Umbilical cord (tissue), 2 donors: ENCODE results near the gene SELENOF. TPM values are rescaled to one million over a fixed set of nuclear protein-coding genes. Genes with fewer than 3 reads are reported as not detected.
"Not testable (repeated sequence)": the region's sequence is repeated elsewhere in the genome, so short reads cannot be mapped to it uniquely, and the experiment has no call there.

Experiments used
- DNase-seq: peaks from one replicate; pipeline ENCODE4 v3.0.0-alpha.2; 2015; ENCODE audit warnings: low spot score
- total RNA-seq: library from RNA; depleted of rRNA; stranded (reverse); fragments of >200 nt; gene quantifications from one replicate; pipeline ENCODE4 v1.2.3, GENCODE V29; 2014; ENCODE audit warnings: low replicate concordance; ENCODE audit not compliant: insufficient read depth

SELENOF gene
- total RNA-seq, 1 donor from 2014 or later: 154 TPM

DNA sequence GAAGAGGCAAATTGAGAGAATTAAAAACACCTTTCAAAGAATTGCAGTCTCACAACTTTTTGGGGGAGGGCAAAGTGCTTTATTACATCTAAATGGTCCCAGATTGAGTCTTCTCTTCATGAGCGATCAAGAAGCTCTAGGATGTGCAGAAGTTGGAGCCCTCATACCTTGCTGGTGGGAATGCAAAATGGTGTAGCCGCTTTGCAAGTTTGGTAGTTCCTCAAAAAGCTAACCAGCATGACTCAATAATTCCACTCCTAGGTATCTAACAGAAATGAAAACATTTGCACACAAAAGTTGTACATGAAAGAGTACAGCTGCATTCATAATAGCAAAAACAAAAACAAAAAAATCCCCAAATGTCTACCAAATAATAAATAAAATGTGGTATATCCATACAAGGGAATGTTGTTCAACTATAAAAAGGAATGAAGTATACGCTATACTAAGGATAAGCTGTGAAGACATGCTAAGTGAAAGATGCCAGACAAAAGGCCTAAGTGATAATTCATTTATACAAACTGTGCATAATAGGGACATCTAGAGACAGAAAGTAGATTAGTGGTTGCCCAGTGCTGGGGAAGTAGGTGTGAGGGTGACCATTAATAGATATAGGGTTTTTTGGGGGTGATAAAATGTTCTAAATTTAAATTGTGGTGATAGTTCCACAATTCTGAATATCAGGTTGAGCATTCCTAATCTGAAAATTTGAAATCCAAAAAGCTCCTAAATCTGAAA lies 55.2 kb downstream of the SELENOF start:
- no peak for DNase-seq

DNA sequence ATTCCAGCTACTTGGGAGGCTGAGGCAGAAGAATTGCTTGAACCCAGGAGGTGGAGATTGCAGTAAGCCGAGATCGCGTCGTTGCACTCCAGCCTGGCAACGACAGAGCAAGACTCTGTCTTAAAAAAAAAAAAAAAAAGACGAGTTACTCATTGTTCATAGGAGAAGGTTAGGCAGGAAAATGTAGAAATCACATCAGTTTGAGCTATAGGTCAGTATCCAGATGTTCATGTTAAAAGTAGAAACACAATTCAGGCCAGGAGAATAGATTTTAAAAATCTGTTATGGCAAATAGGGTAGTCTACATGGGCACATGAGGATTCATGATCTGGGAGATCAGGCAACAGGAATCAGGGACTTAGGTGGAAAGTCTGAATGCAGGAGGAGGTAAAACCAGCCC lies 57.7 kb downstream of the SELENOF start:
- DNase-seq: no peak

DNA sequence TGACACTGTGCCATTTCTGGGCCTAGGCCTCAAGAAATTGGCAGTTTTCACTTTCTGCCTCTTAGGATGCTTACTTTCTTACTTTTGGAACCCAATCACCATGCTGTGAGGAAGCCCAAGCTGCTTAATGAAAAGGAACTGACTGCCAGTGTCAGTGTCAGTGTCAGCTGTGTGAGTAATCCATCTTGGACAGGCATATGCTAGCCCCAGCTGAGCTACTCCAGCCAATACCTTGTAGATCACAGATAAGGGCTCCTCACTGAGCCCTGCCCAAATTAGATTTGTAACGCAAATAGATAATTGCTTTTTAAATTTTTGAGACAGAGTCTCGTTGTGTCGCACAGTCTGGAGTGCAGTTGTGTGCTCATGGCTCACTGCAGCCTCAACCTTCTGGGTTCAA lies 59.6 kb downstream of the SELENOF start:
- no peak for DNase-seq

DNA sequence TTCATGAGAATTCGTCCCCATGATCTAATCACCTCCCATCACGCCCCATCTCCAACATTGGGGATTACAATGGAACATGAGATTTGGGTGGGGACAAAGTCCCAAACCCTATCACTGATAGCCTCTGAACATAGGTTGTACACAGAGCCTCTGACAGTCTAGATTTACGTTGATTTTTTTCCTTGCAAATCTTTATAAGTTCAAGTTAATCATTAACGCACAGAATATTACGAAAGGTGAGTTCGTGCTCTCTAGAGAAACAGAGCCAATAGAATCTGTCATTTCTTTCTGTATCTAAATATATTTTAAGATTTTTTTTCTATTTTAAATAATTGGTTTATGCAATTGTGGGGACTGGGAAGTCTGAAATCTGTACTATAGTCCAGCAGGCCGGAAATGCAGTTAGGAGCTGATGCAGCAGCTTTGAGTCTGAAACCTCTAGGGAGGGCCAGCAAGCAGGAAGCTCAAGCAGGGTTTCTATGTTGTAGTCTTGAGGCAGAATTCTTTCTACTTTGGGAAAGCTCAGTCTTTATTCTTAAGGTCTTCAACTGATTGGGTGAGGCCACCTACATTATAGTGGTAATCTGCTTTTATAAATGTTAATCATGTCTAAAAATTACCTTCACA lies 61.0 kb downstream of the SELENOF start:
- DNase-seq: no peak

DNA sequence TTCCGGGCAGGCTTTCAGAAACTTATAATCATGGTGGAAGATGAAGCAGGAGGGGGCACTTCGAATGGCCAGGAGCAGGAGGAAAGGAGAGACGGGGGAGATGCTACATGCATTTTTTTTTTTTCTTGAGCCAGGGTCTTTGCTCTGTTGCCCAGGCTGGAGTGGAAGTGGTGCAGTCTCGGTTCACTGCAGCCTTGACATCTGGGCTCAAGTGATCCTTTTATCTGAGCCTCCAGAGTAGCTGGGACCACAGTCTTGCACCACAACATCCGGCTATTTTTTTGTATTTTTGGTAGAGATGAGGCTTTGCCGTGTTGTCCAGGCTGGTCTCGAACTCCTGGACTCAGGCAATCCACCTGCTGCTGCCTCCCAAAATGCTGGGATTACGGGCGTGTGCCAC lies 61.6 kb downstream of the SELENOF start:
- no peak for DNase-seq

DNA sequence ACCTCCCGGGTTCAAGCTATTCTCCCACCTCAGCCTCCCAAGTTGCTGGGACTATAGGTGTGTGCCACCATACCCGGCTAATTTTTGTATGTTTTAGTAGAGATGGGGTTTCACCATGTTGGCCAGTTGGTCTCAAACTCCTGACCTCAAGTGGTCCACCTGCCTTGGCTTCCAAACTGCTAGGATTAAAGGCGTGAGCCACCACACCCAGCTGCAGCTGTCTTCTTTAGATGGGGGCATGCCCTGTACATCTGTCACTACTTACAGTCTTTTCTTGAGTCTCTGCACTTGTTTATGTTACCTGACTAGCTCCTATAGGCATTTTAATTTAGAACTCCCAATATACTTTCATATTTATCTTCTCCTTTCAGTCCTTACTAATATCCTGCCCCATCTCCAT lies 64.2 kb downstream of the SELENOF start:
- no peak for DNase-seq

DNA sequence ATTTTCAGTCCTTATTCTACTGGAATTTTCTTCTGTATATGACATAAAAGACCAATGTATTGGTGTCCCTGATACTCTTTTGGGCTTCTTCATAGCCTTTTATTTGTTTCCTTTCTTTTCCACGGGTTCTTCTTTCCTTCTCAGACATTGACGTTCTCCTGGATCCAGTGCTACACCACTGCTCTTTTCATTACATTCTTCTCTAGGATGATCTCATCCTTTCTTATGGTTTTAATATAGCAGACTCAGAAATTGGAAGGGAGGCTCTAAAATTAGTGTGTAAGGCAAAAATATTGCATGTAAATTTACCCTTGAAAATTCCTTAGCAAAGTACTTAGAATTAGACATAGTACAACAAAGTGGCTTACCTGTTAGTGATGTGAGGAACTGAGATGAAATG lies 65.3 kb downstream of the SELENOF start:
- DNase-seq: no peak

DNA sequence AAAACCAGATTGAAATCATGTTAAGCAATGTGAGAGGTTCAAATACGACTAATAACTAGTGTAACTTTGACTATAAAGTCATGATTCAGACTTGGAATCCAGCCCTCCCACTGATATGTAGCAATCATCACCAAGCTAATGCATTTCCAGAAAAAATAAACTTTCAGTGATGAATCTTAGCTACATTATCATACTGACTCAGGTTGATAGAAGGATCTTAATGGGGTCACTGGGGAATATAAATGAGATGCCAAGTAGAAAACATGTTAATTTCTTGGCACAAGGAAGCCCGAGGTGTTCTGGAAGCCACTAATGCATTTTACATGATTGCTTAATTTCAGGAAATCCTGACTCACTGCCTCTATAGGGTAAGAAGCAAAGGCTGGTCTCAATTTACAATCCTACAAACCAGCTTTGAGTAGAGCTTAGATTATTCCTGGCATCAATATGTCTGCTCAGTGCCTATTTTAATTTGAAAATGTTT lies 67.7 kb downstream of the SELENOF start:
- DNase-seq: peak; percentile 22

DNA sequence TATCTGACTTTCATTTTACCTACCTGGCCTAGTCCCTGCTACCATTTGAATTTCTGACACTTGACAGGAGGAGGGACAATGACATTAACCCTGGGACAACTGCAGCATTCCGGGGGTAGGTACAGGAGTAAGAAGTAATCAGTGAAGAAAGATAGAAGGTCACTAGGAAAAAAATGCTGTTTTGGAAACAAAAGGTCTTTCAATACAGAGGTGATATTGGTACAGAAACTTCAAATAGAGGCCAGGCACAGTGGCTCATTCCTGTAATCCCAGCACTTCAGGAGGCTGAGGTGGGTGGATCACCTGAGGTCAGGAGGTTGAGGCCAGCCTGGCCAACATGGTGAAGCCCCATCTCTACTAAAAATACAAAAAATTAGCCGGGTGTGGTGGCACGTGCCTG lies 68.4 kb downstream of the SELENOF start:
- DNase-seq: no peak

DNA sequence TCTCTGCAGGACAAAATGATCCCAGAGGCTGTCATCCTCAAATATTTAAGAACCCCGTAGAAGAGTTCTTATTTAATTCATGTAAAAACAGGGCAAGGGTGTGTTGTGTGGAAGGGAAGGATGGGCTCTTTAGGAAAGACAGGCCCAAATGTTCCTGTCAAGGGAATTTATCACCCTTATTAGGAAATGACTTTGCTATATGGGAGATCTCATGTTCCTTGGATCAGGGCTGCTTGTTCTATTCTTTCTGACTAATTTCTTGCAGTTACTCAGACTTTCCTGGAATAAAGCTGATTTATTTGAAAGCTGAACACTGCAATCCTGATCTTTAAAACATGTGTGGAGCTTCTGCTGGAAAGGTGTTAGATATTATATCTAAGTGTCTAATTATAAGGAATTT lies 72.8 kb downstream of the SELENOF start:
- DNase-seq: peak; percentile 34

DNA sequence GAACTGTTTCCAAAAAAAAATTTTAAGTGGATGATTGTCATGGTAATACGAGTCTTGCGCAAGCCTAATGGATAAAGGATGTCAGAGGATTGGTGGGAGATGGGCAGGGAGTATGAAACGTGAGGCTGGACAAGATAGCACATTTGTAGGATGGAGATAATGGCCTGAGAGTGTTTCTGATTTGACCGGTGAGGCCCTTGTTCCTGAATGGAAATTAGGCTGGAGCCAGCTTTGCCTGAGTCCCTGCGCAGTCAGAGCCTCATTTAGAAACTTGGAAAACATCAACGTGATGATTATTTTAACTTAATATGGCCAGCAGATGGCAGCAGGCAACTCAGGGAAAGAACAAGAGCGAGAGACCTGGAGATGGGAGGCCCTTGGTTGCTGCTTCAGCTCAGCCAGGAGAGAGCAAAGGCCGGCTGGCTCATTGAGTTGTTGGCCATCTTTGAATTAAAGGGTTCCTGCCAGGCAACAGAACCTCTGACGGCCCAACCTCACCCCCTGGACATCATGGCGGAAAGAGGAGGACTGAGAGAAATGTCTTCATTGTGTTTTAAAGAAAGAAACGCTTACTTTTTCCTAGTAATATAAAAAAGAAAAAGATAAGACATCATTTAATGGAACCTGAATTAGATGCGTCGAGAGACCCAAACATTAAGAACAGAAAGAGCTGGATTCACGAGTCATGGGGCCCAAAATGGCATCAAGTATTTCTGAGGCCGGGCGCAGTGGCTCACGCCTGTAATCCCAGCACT lies 80.3 kb downstream of the SELENOF start:
- peak; percentile 85 for DNase-seq

DNA sequence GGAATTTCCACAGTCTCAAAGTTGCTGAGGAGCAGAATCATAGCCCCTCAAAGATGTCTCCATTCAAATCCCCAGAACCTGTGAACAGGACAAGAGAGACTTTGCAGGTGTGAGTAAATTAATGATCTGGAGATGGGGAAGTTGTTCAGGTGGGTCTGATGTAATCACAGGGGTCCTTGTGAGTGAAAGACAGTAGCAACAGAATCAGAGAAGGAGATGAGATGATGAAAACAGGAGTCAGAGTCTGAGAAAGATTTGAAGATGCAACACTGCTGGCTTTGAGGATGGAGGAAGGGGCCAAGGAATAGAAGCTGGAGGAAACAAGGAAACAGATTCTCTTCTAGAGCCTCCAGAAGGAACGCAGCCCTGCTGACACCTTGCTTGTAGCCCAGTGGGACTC lies 81.5 kb downstream of the SELENOF start:
- no peak for DNase-seq

DNA sequence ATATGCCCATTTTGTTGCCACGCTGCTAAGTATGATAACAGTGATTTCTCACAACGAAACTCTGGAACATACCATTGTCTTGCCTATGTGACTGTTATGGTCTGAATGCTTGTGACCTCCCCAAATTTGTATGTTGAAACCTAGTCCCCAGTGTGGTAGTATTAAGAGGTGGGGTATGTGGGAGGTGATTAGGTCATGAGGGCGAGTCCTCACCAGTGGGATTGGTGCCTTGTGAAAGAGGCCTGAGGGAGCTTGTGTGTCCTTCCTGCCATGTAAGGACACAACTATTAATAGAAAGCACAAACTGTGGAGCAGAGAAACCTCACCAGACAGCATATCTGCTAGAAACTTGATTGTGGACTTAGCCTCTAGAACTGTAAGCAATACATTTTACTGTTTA lies 84.6 kb downstream of the SELENOF start:
- no peak for DNase-seq

DNA sequence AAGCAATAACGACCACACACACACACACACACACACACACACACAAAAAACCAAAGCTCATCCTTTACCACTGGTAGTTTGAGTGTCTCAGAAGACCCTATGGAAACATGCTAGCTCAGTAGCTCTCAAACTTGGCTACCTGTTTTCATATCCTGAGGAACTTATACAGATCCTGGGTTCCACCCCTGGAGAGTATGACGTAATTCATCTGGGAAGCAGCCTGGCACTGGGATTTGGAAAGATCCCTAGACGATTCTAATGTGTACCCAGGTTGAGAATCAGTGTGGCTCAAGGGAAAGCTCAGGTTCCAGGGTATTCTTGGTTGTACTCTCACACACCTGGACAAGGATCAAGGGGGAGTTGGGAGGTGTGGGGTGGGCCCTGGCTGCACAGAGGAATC lies 85.9 kb downstream of the SELENOF start:
- no peak for DNase-seq

DNA sequence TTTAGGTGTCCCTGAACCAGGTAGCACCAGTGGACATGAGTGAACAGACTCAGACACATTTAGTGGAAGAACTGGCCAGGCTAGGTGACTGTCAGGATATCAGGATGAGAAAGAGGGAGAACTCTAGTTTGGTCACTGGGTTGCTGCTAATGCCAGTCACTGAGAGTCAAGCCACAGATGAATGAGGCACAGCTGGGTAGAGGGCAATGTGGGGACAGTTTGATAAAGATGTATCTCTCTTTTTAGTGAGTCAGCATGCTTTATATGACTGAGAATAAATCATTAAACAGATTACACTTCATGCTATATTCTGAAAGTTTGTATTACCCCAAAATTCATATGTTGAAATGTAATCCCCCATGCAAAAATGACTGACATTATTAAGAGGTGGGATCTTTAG lies 87.1 kb downstream of the SELENOF start:
- no peak for DNase-seq

DNA sequence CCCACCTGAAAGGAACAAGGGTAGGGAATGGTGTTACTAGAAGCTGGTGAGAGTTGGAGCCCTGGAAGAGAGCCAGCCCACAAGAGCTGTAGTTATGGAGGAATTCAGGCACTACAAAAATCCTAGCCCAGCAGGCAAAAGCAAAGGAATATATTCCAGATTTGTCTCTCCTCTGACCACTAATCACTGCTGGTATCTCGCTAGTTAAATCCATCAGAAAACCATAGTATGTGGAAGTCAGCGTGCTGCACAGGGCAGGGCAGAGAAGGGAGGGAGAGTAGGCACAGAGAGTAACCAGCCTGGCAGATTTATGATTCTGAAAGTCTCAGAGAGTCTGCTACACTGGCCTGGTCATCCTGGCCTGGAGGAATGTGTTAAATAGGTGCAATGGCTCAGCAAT lies 88.6 kb downstream of the SELENOF start:
- DNase-seq: peak; percentile 51

DNA sequence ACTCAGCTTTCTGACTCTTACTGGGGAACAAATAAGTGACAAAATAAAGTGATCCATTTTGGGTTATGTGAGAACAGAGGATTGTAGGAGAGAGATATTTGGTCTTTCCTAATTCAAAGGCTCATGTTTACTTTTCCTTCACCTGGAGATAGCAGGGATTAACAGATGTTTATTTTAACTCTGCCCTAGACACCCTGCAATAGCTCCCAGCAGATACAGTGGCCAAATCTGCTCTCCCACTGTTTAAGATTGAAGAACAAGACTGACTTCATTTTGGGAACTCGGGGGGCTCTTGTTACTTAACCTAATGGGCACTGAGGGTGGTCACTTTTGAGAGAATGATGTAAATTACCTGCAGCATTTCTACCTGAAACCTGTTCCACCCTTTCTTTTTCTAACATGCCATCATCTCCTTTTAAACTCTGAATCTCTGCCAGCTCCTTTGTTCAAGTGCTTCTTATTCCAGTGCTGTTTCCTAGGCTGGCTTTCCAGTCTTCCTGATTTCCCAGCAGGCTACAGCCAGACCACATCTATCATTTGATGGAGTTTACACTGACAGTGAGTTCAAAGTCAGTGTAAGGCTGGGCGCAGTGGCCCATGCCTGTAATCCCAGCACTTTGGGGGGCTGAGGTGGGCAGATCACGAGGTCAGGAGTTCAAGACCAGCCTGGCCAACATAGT lies 90.0 kb downstream of the SELENOF start:
- DNase-seq: no peak

DNA sequence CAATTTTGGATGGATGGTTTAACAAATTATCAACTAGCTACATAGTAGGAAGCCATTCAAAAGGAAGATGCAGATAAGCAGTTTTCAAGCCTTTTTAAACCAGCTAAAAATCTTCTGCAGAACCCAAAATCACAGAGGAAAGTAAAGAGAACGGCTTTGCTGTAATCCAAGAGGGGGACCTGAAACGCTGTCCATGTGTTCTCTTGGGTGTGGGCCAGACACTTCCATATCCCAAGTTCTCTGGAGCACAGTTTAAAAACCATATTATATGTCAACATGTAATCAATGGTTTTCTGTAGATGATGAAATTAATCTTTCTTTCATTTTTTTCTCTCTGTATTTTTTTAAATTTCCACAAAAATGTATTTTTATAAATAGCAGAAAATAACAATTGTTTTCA lies 90.5 kb downstream of the SELENOF start:
- DNase-seq: peak; percentile 50

DNA sequence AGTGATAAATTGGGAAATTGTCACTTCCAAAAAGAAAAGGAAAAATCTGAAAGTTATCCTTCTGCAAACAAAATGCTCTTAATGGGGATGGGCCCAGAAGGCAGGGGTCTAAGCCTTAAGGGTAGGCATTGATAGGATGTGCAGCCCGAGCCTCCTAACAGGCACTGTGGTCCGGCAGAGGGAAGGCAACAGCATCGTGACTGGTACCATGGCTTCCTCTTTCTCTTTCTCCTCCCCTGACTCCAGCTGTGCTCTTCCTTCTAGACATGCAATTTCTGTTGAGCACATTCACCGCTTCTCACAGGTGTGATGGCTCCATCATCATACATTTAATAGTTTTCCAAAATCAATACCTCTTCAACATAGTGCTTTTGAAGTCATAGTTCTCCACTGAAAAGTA lies 91.5 kb downstream of the SELENOF start:
- DNase-seq: no peak

DNA sequence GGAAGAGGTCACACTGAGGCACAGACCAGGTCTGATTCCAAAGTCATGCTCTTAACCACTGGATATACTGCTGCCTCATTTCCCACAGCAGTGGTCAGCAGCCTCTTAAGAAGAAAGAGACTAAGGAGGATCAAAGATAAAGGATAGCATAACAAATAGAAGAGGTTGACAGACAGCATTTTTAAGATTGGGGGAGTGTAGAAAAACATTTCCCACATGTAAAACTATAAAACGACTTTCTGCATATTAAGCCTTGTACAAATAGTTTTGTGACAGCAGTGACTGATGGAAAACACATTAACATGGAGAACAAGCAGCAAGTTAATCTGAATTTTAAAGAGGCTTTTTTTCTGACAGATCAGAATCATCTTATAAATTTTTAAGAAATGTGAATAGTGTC lies 92.0 kb downstream of the SELENOF start:
- DNase-seq: peak; percentile 32

DNA sequence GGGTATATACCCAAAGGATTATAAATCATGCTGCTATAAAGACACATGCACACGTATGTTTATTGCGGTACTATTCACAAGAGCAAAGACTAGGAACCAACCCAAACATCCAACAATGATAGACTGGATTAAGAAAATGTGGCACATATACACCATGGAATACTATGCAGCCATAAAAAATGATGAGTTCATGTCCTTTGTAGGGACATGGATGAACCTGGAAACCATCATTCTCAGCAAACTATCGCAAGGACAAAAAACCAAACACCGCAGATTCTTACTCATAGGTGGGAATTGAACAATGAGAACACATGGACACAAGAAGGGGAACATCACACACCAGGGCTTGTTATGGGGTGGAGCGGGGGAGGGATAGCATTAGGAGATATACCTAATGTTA lies 94.0 kb downstream of the SELENOF start:
- DNase-seq: not testable (repeated sequence)

DNA sequence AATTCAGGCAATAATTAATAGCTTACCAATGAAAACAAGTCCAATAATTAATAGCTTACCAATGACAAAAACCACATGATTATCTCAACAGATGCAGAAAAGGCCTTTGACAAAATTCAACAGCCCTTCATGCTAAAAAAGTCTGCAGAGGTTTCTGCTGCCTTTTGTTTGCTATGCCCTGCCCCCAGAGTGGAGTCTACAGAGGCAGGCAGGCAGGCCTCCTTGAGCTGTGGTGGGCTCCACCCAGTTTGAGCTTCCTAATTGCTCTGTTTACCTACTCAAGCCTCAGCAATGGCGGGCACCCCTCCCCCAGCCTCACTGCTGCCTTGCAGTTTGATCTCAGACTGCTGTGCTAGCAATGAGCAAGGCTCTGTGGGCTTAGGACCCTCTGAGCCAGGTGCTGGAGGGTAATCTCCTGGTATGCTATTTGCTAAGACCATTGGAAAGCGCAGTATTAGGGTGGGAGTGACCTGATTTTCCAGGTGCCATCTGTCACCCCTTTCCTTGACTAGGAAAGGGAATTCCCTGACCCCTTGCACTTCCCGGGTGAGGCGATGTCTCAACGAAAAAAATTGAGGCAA lies 96.6 kb downstream of the SELENOF start:
- DNase-seq: not testable (repeated sequence)
